OCI-LY1 (cell line): ENCODE results near the gene SLAIN2.

ENCODE experiments used
- EZH2 ChIP-seq: fragments of 200-600 bp; sonication (generic), shearing (Covaris generic); IDR thresholded peaks from 2 replicates; pipeline ENCODE4 v1.8.0; 2017; ENCODE audit warnings: borderline replicate concordance, mixed run types, mild to moderate bottlenecking, antibody characterized with exemption, low read length, moderate library complexity, mixed read lengths
- TF ChIP-seq, protein P1 (sequence below): fragments of 200-600 bp; sonication (generic), shearing (Covaris generic); IDR thresholded peaks from 2 replicates; pipeline ENCODE4 v1.5.1; 2017; ENCODE audit warnings: mild to moderate bottlenecking, antibody characterized with exemption, low read length, moderate library complexity, mixed read lengths

DNA sequence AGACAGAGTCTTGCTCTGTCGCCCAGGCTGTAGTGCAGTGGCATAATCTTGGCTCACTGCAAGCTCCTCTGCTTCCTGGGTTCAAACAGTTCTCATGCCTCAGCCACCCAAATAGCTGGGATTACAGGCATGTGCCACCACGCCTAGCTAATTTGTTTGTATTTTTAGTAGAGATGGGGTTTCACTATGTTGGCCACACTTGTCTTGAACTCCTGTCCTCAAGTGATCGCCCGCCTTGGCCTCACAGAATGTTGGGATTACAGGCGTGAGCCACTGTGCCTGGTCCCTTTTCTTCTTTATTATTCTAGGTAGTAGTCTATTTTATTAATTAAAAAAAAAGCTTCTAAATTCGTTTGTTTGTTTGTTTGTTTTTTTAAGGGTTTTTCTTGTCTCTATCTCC, 59.1 kb downstream of the SLAIN2 start:
- TF ChIP-seq, protein P1, sequence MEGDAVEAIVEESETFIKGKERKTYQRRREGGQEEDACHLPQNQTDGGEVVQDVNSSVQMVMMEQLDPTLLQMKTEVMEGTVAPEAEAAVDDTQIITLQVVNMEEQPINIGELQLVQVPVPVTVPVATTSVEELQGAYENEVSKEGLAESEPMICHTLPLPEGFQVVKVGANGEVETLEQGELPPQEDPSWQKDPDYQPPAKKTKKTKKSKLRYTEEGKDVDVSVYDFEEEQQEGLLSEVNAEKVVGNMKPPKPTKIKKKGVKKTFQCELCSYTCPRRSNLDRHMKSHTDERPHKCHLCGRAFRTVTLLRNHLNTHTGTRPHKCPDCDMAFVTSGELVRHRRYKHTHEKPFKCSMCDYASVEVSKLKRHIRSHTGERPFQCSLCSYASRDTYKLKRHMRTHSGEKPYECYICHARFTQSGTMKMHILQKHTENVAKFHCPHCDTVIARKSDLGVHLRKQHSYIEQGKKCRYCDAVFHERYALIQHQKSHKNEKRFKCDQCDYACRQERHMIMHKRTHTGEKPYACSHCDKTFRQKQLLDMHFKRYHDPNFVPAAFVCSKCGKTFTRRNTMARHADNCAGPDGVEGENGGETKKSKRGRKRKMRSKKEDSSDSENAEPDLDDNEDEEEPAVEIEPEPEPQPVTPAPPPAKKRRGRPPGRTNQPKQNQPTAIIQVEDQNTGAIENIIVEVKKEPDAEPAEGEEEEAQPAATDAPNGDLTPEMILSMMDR: no peak
- no peak for TF ChIP-seq EZH2
